H1 (cell line): Measurements from ENCODE around the gene FGD5. TPM values are rescaled to one million over a fixed set of nuclear protein-coding genes. Genes with fewer than 3 reads are reported as not detected.

Experiments used
- CTCF ChIA-PET: fragments of 300-600 bp; sonication (Branson Sonifier 250); formaldehyde crosslinking; loops from one replicate; lab custom pipeline; 2021; ENCODE audit not compliant: partially characterized antibody; lab: Charles Lee
- POLR2A ChIA-PET: fragments of 300-600 bp; sonication (Branson Sonifier 250); formaldehyde crosslinking; loops from one replicate; lab custom pipeline; 2021; ENCODE audit warnings: inconsistent platforms; ENCODE audit not compliant: partially characterized antibody; lab: Charles Lee
- DNase-seq, 2 experiments: peaks; one replicate each; pipeline versions ENCODE4 v3.0.0 to v3.0.0-alpha.2; 2010 to 2022; ENCODE audit warnings: low spot score in 2 of 2, low read depth in 1 of 2, mixed read lengths in 1 of 2
- FAIRE-seq: peaks from 2 replicates; lab custom pipeline; 2011; peaks lifted over from hg19 to GRCh38; lab: Jason Lieb, UNC
- H2AFZ ChIP-seq: 2 replicates; pipeline ENCODE4 v1.8.1; 2012; ENCODE audit warnings: low read length, inconsistent platforms
- H2AK5ac ChIP-seq: 2 replicates; pipeline ENCODE4 v1.6.1; 2013; ENCODE audit warnings: low read depth, low read length
- H2BK120ac ChIP-seq: replicated peaks from 2 replicates; pipeline ENCODE3; 2013; ENCODE audit warnings: low read depth, low read length, inconsistent platforms
- H2BK12ac ChIP-seq: 2 replicates; pipeline ENCODE4 v1.6.1; 2013; ENCODE audit warnings: low read depth, low read length
- H2BK15ac ChIP-seq: 2 replicates; pipeline ENCODE4 v1.6.1; 2013; ENCODE audit warnings: low read length
- H2BK20ac ChIP-seq: 2 replicates; pipeline ENCODE4 v1.6.1; 2013; ENCODE audit warnings: low read length
- H2BK5ac ChIP-seq: 2 replicates; pipeline ENCODE4 v1.6.1; 2013; ENCODE audit warnings: low read depth, low read length
- H3K14ac ChIP-seq: 2 replicates; pipeline ENCODE4 v1.6.1; 2013; ENCODE audit warnings: inconsistent platforms; ENCODE audit not compliant: insufficient read length
- H3K18ac ChIP-seq: 2 replicates; pipeline ENCODE4 v1.6.1; 2013; ENCODE audit warnings: low read length; ENCODE audit errors: extremely low read depth
- H3K23ac ChIP-seq: 2 replicates; pipeline ENCODE4 v1.6.1; 2013; ENCODE audit warnings: inconsistent platforms; ENCODE audit not compliant: insufficient read length
- H3K23me2 ChIP-seq: 2 replicates; pipeline ENCODE4 v1.6.1; 2013; ENCODE audit warnings: low read depth, low read length
- H3K27ac ChIP-seq: 2 replicates; pipeline ENCODE4 v1.6.1; 2011; ENCODE audit warnings: low read depth, low read length, inconsistent platforms
- H3K27me3 ChIP-seq, 4 experiments: replicated peaks in 1 of 4; 1 replicate in 1 of 4; 2 replicates in 3 of 4; pipeline versions ENCODE4 v1.6.1 to v1.8.1; 2011 to 2013; ENCODE audit warnings: low read length in 3 of 4, mild to moderate bottlenecking in 3 of 4, inconsistent platforms in 2 of 4, mixed read lengths in 2 of 4, moderate library complexity in 1 of 4; ENCODE audit not compliant: control insufficient read depth in 3 of 4, insufficient read depth in 3 of 4; ENCODE audit errors: extremely low read depth in 1 of 4
- H3K36me3 ChIP-seq, 4 experiments: 2 replicates each; pipeline versions ENCODE4 v1.6.1 to v1.8.1; 2011 to 2013; ENCODE audit warnings: mild to moderate bottlenecking in 4 of 4, low read length in 3 of 4, moderate library complexity in 2 of 4, control low read depth in 1 of 4, inconsistent platforms in 1 of 4; ENCODE audit not compliant: insufficient read depth in 4 of 4, control insufficient read depth in 2 of 4
- H3K4ac ChIP-seq: replicated peaks from 2 replicates; pipeline ENCODE3; 2013; ENCODE audit warnings: low read length, low read depth, mixed read lengths, inconsistent platforms; ENCODE audit not compliant: insufficient read length
- H3K4me1 ChIP-seq, 4 experiments: replicated peaks in 1 of 4; 1 replicate in 1 of 4; 2 replicates in 3 of 4; pipeline versions ENCODE4 v1.6.1 to v1.8.1; 2011 to 2013; ENCODE audit warnings: low read length in 3 of 4, inconsistent platforms in 2 of 4, mixed read lengths in 1 of 4; ENCODE audit not compliant: insufficient read depth in 4 of 4, control insufficient read depth in 3 of 4
- H3K4me2 ChIP-seq, 2 experiments: 2 replicates each; pipeline versions ENCODE4 v1.6.1 to v1.8.1; 2011 to 2013; ENCODE audit warnings: low read depth in 2 of 2, low read length in 2 of 2, control low read depth in 1 of 2, inconsistent platforms in 1 of 2, mild to moderate bottlenecking in 1 of 2; ENCODE audit not compliant: insufficient read depth in 1 of 2
- H3K4me3 ChIP-seq, 4 experiments: fragments of 200-600, 300-600 bp in 1 of 4; sonication (generic), shearing (Covaris generic), sonication (Bioruptor Twin) in 1 of 4; 2 replicates each; pipeline versions ENCODE4 v1.5.1 to v1.8.1; 2011 to 2016; ENCODE audit warnings: low read length in 4 of 4, low read depth in 3 of 4, control low read depth in 2 of 4, inconsistent platforms in 2 of 4, mild to moderate bottlenecking in 2 of 4, mixed read lengths in 1 of 4, moderate library complexity in 1 of 4; ENCODE audit not compliant: insufficient read depth in 2 of 4; ENCODE audit errors: extremely low read depth in 1 of 4
- H3K56ac ChIP-seq: replicated peaks from 2 replicates; pipeline ENCODE3; 2013; ENCODE audit warnings: low read depth, mild to moderate bottlenecking, mixed read lengths, low read length, inconsistent platforms; ENCODE audit not compliant: insufficient read length
- H3K79me1 ChIP-seq: 2 replicates; pipeline ENCODE4 v1.6.1; 2013; ENCODE audit warnings: low read depth, low read length, control low read depth
- H3K79me2 ChIP-seq, 2 experiments: 2 replicates each; pipeline versions ENCODE4 v1.6.1 to v1.8.1; 2012 to 2013; ENCODE audit warnings: low read length in 2 of 2, mild to moderate bottlenecking in 2 of 2, inconsistent platforms in 1 of 2; ENCODE audit not compliant: insufficient read depth in 2 of 2, control insufficient read depth in 1 of 2
- H3K9ac ChIP-seq, 4 experiments: replicated peaks in 1 of 4; 1 replicate in 1 of 4; 2 replicates in 3 of 4; pipeline versions ENCODE4 v1.6.1 to v1.8.1; 2011 to 2013; ENCODE audit warnings: low read depth in 3 of 4, low read length in 3 of 4, control low read depth in 2 of 4, mild to moderate bottlenecking in 2 of 4, moderate library complexity in 2 of 4, inconsistent platforms in 1 of 4; ENCODE audit errors: extremely low read depth in 1 of 4
- H3K9me3 ChIP-seq, 2 experiments: 2 replicates each; pipeline versions ENCODE4 v1.6.1 to v1.8.1; 2012 to 2013; ENCODE audit warnings: mild to moderate bottlenecking in 2 of 2, moderate library complexity in 2 of 2, control low read depth in 1 of 2, inconsistent platforms in 1 of 2, low read depth in 1 of 2, low read length in 1 of 2, mixed read lengths in 1 of 2; ENCODE audit not compliant: insufficient read depth in 2 of 2
- H4K20me1 ChIP-seq, 2 experiments: replicated peaks in 1 of 2; 2 replicates each; pipeline versions ENCODE3 to v1.8.1; 2011 to 2013; ENCODE audit warnings: inconsistent platforms in 2 of 2, low read length in 2 of 2, mild to moderate bottlenecking in 1 of 2; ENCODE audit not compliant: insufficient read depth in 2 of 2, control insufficient read depth in 1 of 2
- H4K5ac ChIP-seq: 2 replicates; pipeline ENCODE4 v1.6.1; 2013; ENCODE audit warnings: low read length, low read depth, mixed read lengths, inconsistent platforms; ENCODE audit not compliant: insufficient read length
- H4K8ac ChIP-seq: 2 replicates; pipeline ENCODE4 v1.8.0; 2013; ENCODE audit warnings: mild to moderate bottlenecking, moderate library complexity, low read length, inconsistent platforms; ENCODE audit not compliant: insufficient read depth; ENCODE audit errors: extremely low read depth
- H4K91ac ChIP-seq: replicated peaks from 2 replicates; pipeline ENCODE3; 2013; ENCODE audit warnings: low read length, mixed read lengths, inconsistent platforms; ENCODE audit not compliant: insufficient read length
- ASH2L ChIP-seq: fragments of 200-600, 300-600 bp; sonication (generic); IDR thresholded peaks from one replicate; pipeline ENCODE4 v1.7.1; 2017; ENCODE audit warnings: low read length
- CBX8 ChIP-seq: fragments of 300-800, 300-1000 bp; sonication (generic); IDR thresholded peaks from 2 replicates; pipeline ENCODE4 v1.7.1; 2016; ENCODE audit warnings: low read depth, low read length, borderline replicate concordance
- CEBPB ChIP-seq: IDR thresholded peaks from 2 replicates; pipeline ENCODE4 v1.6.1; 2012; ENCODE audit warnings: low read depth, low read length
- FOSL1 ChIP-seq: IDR thresholded peaks from 2 replicates; pipeline ENCODE4 v1.6.1; 2011; ENCODE audit warnings: mild to moderate bottlenecking, low read depth, low read length, moderate library complexity; ENCODE audit not compliant: insufficient read depth
- RFX5 ChIP-seq: IDR thresholded peaks from 2 replicates; pipeline ENCODE4 v1.6.1; 2011; ENCODE audit warnings: low read depth, low read length, improper control_type of control experiment, borderline replicate concordance
- TAF7 ChIP-seq: optimal IDR thresholded peaks from 2 replicates; pipeline ENCODE3; 2011; ENCODE audit warnings: low read depth, mild to moderate bottlenecking, inconsistent platforms, low read length, moderate library complexity, borderline replicate concordance
- ZNF274 ChIP-seq: IDR thresholded peaks from 2 replicates; pipeline ENCODE4 v1.7.0; 2012; ENCODE audit warnings: low read length, borderline replicate concordance; ENCODE audit errors: extremely low read depth
- WGBS, 2 experiments: shearing (Covaris generic) in 1 of 2; methylation state at CpG; one replicate each; pipeline versions ENCODE4 v1.1.6 to v1.1.7; 2013 to 2015; ENCODE audit warnings: low lambda C conversion rate in 2 of 2, mixed read lengths in 2 of 2, inconsistent platforms in 1 of 2, low coverage in 1 of 2, missing lambda C conversion rate in 1 of 2; ENCODE audit not compliant: insufficient replicate concordance in 2 of 2, insufficient coverage in 1 of 2, insufficient read length in 1 of 2; ENCODE audit errors: extremely low coverage in 1 of 2, missing lambda C conversion rate in 1 of 2; 5-methylcytosine and 5-hydroxymethylcytosine counted together
- polyA plus RNA-seq, 7 experiments: library from polyadenylated mRNA; depleted of rRNA in 3 of 7; stranded (reverse) in 5 of 7; unstranded in 2 of 7; fragments of >200 nt in 5 of 7; fragments of 200-250 nt in 2 of 7; gene quantifications; 1 replicate in 5 of 7; 2 replicates in 1 of 7; 4 replicates in 1 of 7; pipeline versions ENCODE4 v1.2.1 to v1.2.3, GENCODE V29; 2011 to 2013; ENCODE audit warnings: missing spikeins in 2 of 7, mixed read lengths in 2 of 7
- total RNA-seq: library from RNA; stranded (reverse); fragmentation: NEBNext Ultra II Directional; extraction: Animal tissue kit (Norgen Biotek cat#: 25700); gene quantifications from 2 replicates; pipeline ENCODE4 v1.2.1, GENCODE V29; 2021

Gene FGD5
- total and polyA plus RNA-seq, 2 of the 8 experiments (the other 6 are each of a cell fraction or from before 2014, with no cell fraction given): 4.7 to 14.3 TPM

- H3K9me3 ChIP-seq: no peaks in the 10 kb centered on the region
Observed at GRCh38 chr3:14922863-14923262, 104.1 kb downstream of the FGD5 start.

More at GRCh38 chr3:14922863-14923262, 104.1 kb downstream of the FGD5 start:
- H2BK120ac ChIP-seq: no peak overlapping the region
- H3K36me3 ChIP-seq: no peaks in the 10 kb centered on the region
- H4K20me1 ChIP-seq: peaks cover 0 to 2% of the 10 kb centered on the region in 2 experiments
- H3K4me2 ChIP-seq: no peak overlapping the region
- H2BK5ac ChIP-seq: no peak overlapping the region
- FAIRE-seq (no peak), DNase-seq (no peak)
- no peak overlapping the region for H3K4ac ChIP-seq
- no peak overlapping the region for H3K18ac ChIP-seq
- H2BK12ac ChIP-seq: no peak overlapping the region
- H3K9ac ChIP-seq: no peak overlapping the region
- H4K5ac ChIP-seq: no peak overlapping the region
- no peaks in the 10 kb centered on the region for H3K27me3 ChIP-seq
- TF ChIP-seq TAF7 (no peak), ASH2L (no peak), CBX8 (no peak), RFX5 (no peak), FOSL1 (no peak), CEBPB (no peak), ZNF274 (no peak)
- no peak overlapping the region for H3K14ac ChIP-seq
- no peak overlapping the region; the same call in 1 of the 2 replicates for H4K8ac ChIP-seq
- no peak overlapping the region for H3K27ac ChIP-seq
- WGBS, 2 experiments: 89% methylated on average over 13 of the region's 13 CpGs; no CpG with 5 or more reads in 1 of the 2 experiments
- no peaks in the 10 kb centered on the region for H3K23me2 ChIP-seq
- H4K91ac ChIP-seq: no peak overlapping the region
- H3K23ac ChIP-seq: no peak overlapping the region
- H2BK20ac ChIP-seq: no peak overlapping the region
- H3K4me1 ChIP-seq: peaks cover 0 to 9% (median 1%) of the 10 kb centered on the region in 4 experiments; a peak in 4 of 7 replicates
- ChIA-PET POLR2A (no interaction called here), CTCF (interaction anchor here (0.9 to 21.0 kb wide), 17 partner anchors 12 to 254 kb away, joined by 3 to 337 read pairs (median 7); partner anchors contain the start of gene C3orf20)
- H3K79me2 ChIP-seq: no peaks in the 10 kb centered on the region
- H3K4me3 ChIP-seq: no peak overlapping the region
- no peak overlapping the region for H2BK15ac ChIP-seq
- H3K79me1 ChIP-seq: no peaks in the 10 kb centered on the region
- H3K56ac ChIP-seq: no peak overlapping the region
- no peak overlapping the region for H2AFZ ChIP-seq
- H2AK5ac ChIP-seq: no peak overlapping the region
